22Rv1 (cell line): ENCODE results near the gene UBQLN4.

Source experiments
- ZFX ChIP-seq: fragments of 450-650 bp; IDR thresholded peaks from 2 replicates; pipeline ENCODE4 v1.6.1; 2017; ENCODE audit warnings: antibody characterized with exemption, borderline replicate concordance
- TF ChIP-seq, protein P1 (sequence below): fragments of 450-650 bp; IDR thresholded peaks from 2 replicates; pipeline ENCODE4 v1.5.1; 2017; ENCODE audit warnings: mild to moderate bottlenecking

DNA sequence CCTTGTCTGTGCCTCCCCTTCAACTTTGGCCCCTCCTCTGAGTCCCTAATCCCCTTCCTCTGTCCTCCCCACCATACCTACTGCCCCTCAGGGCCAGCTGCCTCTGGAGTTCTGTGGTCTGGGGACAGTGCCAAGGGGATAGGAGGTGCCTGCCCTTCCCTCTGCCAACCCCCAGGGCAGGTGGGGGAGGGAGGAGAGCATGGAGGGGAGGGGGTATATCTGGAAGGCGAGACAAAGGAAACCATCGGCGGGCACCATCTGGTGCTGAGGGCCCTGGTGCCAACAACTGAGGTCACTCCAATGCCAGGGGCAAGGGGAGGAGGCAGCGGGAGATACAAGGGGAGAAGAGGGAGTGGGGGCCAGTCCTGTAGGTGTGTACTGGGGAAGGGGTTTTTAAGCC is 16.9 kb upstream of the UBQLN4 start:
- TF ChIP-seq, protein P1, sequence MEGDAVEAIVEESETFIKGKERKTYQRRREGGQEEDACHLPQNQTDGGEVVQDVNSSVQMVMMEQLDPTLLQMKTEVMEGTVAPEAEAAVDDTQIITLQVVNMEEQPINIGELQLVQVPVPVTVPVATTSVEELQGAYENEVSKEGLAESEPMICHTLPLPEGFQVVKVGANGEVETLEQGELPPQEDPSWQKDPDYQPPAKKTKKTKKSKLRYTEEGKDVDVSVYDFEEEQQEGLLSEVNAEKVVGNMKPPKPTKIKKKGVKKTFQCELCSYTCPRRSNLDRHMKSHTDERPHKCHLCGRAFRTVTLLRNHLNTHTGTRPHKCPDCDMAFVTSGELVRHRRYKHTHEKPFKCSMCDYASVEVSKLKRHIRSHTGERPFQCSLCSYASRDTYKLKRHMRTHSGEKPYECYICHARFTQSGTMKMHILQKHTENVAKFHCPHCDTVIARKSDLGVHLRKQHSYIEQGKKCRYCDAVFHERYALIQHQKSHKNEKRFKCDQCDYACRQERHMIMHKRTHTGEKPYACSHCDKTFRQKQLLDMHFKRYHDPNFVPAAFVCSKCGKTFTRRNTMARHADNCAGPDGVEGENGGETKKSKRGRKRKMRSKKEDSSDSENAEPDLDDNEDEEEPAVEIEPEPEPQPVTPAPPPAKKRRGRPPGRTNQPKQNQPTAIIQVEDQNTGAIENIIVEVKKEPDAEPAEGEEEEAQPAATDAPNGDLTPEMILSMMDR, result no peak
- no peak for TF ChIP-seq ZFX
